H1 (cell line): Measurements from ENCODE around the gene KAZALD1. TPM values are rescaled to one million over a fixed set of nuclear protein-coding genes. Genes with fewer than 3 reads are reported as not detected.

Source experiments
- KDM5A ChIP-seq: fragments of 200-600 bp; IDR thresholded peaks from 2 replicates; pipeline ENCODE4 v1.7.1; 2012; ENCODE audit warnings: mild to moderate bottlenecking, low read length, inconsistent platforms, mixed read lengths
- PHF8 ChIP-seq: fragments of 200-600 bp; sonication (generic); conservative IDR thresholded peaks from 2 replicates; pipeline ENCODE4 v1.7.1; 2012; ENCODE audit warnings: low read depth, mild to moderate bottlenecking, inconsistent platforms, low read length, moderate library complexity
- POLR2AphosphoS5 ChIP-seq: IDR thresholded peaks from 2 replicates; pipeline ENCODE4 v1.6.1; 2011; ENCODE audit warnings: low read depth, low read length
- RXRA ChIP-seq: IDR thresholded peaks from 2 replicates; pipeline ENCODE4 v1.6.1; 2011; ENCODE audit warnings: low read depth, mild to moderate bottlenecking, low read length, moderate library complexity; ENCODE audit not compliant: insufficient read depth
- polyA plus RNA-seq, 7 experiments: library from polyadenylated mRNA; depleted of rRNA in 3 of 7; stranded (reverse) in 5 of 7; unstranded in 2 of 7; fragments of >200 nt in 5 of 7; fragments of 200-250 nt in 2 of 7; gene quantifications; 1 replicate in 5 of 7; 2 replicates in 1 of 7; 4 replicates in 1 of 7; pipeline versions ENCODE4 v1.2.1 to v1.2.3, GENCODE V29; 2011 to 2013; ENCODE audit warnings: missing spikeins in 2 of 7, mixed read lengths in 2 of 7
- total RNA-seq: library from RNA; stranded (reverse); fragmentation: NEBNext Ultra II Directional; extraction: Animal tissue kit (Norgen Biotek cat#: 25700); gene quantifications from 2 replicates; pipeline ENCODE4 v1.2.1, GENCODE V29; 2021

Gene KAZALD1
- total and polyA plus RNA-seq, 2 of the 8 experiments (the other 6 are each of a cell fraction or from before 2014, with no cell fraction given) = 0.65 to 1.9 TPM

GRCh38 chr10:101022967-101023705 lies 38.7 kb upstream of the KAZALD1 start (continued):
- TF ChIP-seq KDM5A = no peak
- TF ChIP-seq PHF8 = no peak
- no peak for TF ChIP-seq POLR2AphosphoS5
- no peak for TF ChIP-seq RXRA
